Measurements from ENCODE around the gene LRBA. TPM values are rescaled to one million over a fixed set of nuclear protein-coding genes. Genes with fewer than 3 reads are reported as not detected.

LRBA gene
- total and polyA plus RNA-seq, 8 donors = 7.3 to 156 (median 73.9) TPM

GRCh38 chr4:150580306-150580705, 434.8 kb downstream of the LRBA start:
- no peak for DNase-seq
- Histone ChIP-seq H3K27ac (peak overlapping the region in 2 of 5 donors; percentile 36 to 68), H3K4me1 (peaks cover 0 to 13% (median 6%) of the 10 kb centered on the region in 4 donors), H3K36me3 (peaks cover 7 to 18% (median 16%) of the 10 kb centered on the region in 4 donors), H3K27me3 (no peaks in the 10 kb centered on the region), H3K9me3 (peaks cover 0 to 12% (median 4%) of the 10 kb centered on the region in 4 donors), H3K4me3 (peak overlapping the region in 3 of 4 donors; percentile 35 to 39 (median 37))
- intact Hi-C loops (cut with DNase I; ENCODE audit: low total_unique reads) = no loop called here
- 89 to 95% (median 91%) methylated on average over 9 of the region's 9 CpGs for WGBS, 5 donors
- no peak for TF ChIP-seq EP300 (IDR thresholded peaks at IDR 0.05)
- no peak for TF ChIP-seq POLR2AphosphoS5 (IDR thresholded peaks at IDR 0.05)
- TF ChIP-seq CTCF (IDR thresholded peaks at IDR 0.05) = no peak
- no peak for TF ChIP-seq POLR2A (IDR thresholded peaks at IDR 0.05)

GRCh38 chr4:150579551-150580234, 435.4 kb downstream of the LRBA start:
- H3K27me3 ChIP-seq = no peaks in the 10 kb centered on the region
- H3K27ac ChIP-seq = peak overlapping the region in 3 of 5 donors; percentile 6 to 68 (median 36)
- peak overlapping the region; percentile 35 to 39 (median 36) for H3K4me3 ChIP-seq
- peaks cover 0 to 12% (median 4%) of the 10 kb centered on the region in 4 donors for H3K9me3 ChIP-seq
- TF ChIP-seq POLR2AphosphoS5 (IDR thresholded peaks at IDR 0.05) (no peak), POLR2A (IDR thresholded peaks at IDR 0.05) (no peak), CTCF (IDR thresholded peaks at IDR 0.05) (no peak), EP300 (IDR thresholded peaks at IDR 0.05) (no peak)
- peak in 1 of 2 donors; percentile 70 for DNase-seq
- H3K36me3 ChIP-seq = peaks cover 7 to 18% (median 16%) of the 10 kb centered on the region in 4 donors
- intact Hi-C loops (cut with DNase I; ENCODE audit: low total_unique reads) = no loop called here
- WGBS, 5 donors = 49 to 63% (median 51%) methylated on average over 41 to 66 of the region's 66 CpGs
- H3K4me1 ChIP-seq = peaks cover 0 to 13% (median 6%) of the 10 kb centered on the region in 4 donors

- no peak for TF ChIP-seq EP300 (IDR thresholded peaks at IDR 0.05)
- no peak for TF ChIP-seq CTCF (IDR thresholded peaks at IDR 0.05)
- no peak for TF ChIP-seq POLR2A (IDR thresholded peaks at IDR 0.05)
- no peak for TF ChIP-seq POLR2AphosphoS5 (IDR thresholded peaks at IDR 0.05)
- peak in 1 of 2 donors; percentile 42 for DNase-seq
- peak overlapping the region; percentile 35 to 39 (median 36) for H3K4me3 ChIP-seq
Observed at GRCh38 chr4:150578745-150579501, 436.2 kb downstream of the LRBA start.

GRCh38 chr4:150577796-150578195, 437.3 kb downstream of the LRBA start:
- intact Hi-C loops (cut with DNase I; ENCODE audit: low total_unique reads) = no loop called here
- TF ChIP-seq EP300 (IDR thresholded peaks at IDR 0.05) = no peak
- no peak for TF ChIP-seq POLR2AphosphoS5 (IDR thresholded peaks at IDR 0.05)
- no peak for TF ChIP-seq CTCF (IDR thresholded peaks at IDR 0.05)
- no peak for TF ChIP-seq POLR2A (IDR thresholded peaks at IDR 0.05)
- Histone ChIP-seq H3K4me1 (peaks cover 0 to 18% (median 6%) of the 10 kb centered on the region in 4 donors), H3K36me3 (peaks cover 1 to 5% (median 3%) of the 10 kb centered on the region in 4 donors), H3K9me3 (peaks cover 0 to 5% (median 0%) of the 10 kb centered on the region in 4 donors), H3K27ac (no peak overlapping the region), H3K27me3 (no peaks in the 10 kb centered on the region), H3K4me3 (no peak overlapping the region)
- DNase-seq = no peak
- 71 to 87% (median 79%) methylated on average over 1 of the region's 1 CpG for WGBS, 5 donors

More at GRCh38 chr4:150578745-150579501, 436.2 kb downstream of the LRBA start:
- no peaks in the 10 kb centered on the region for H3K27me3 ChIP-seq
- H3K27ac ChIP-seq = peak overlapping the region in 2 of 5 donors; percentile 6 to 68
- peaks cover 0 to 13% (median 6%) of the 10 kb centered on the region in 4 donors for H3K4me1 ChIP-seq
- intact Hi-C loops (cut with DNase I; ENCODE audit: low total_unique reads) = no loop called here
- peaks cover 0 to 12% (median 4%) of the 10 kb centered on the region in 4 donors for H3K9me3 ChIP-seq
- H3K36me3 ChIP-seq = peaks cover 7 to 17% (median 15%) of the 10 kb centered on the region in 4 donors
- WGBS, 5 donors = 63 to 77% (median 67%) methylated on average over 12 of the region's 12 CpGs

Measured in stomach (tissue), 9 donors.